Panc1 (cell line): Measurements from ENCODE around the gene BMPR2.

Experiments used
- POLR2AphosphoS5 ChIP-seq: IDR thresholded peaks from 2 replicates; pipeline ENCODE4 v1.6.1; 2012; ENCODE audit warnings: mild to moderate bottlenecking, low read depth, low read length, moderate library complexity
- TF ChIP-seq, protein P1 (sequence below): fragments of 450-650 bp; IDR thresholded peaks from 2 replicates; pipeline ENCODE4 v1.5.1; 2017; ENCODE audit warnings: mild to moderate bottlenecking
- TF ChIP-seq, protein P2 (sequence below), 2 experiments: IDR thresholded peaks; 2 replicates each; pipeline ENCODE4 v1.6.1; 2011 to 2012; ENCODE audit warnings: low read depth in 2 of 2, control low read depth in 1 of 2, low read length in 1 of 2, mild to moderate bottlenecking in 1 of 2, moderate library complexity in 1 of 2; ENCODE audit not compliant: insufficient read depth in 1 of 2

DNA sequence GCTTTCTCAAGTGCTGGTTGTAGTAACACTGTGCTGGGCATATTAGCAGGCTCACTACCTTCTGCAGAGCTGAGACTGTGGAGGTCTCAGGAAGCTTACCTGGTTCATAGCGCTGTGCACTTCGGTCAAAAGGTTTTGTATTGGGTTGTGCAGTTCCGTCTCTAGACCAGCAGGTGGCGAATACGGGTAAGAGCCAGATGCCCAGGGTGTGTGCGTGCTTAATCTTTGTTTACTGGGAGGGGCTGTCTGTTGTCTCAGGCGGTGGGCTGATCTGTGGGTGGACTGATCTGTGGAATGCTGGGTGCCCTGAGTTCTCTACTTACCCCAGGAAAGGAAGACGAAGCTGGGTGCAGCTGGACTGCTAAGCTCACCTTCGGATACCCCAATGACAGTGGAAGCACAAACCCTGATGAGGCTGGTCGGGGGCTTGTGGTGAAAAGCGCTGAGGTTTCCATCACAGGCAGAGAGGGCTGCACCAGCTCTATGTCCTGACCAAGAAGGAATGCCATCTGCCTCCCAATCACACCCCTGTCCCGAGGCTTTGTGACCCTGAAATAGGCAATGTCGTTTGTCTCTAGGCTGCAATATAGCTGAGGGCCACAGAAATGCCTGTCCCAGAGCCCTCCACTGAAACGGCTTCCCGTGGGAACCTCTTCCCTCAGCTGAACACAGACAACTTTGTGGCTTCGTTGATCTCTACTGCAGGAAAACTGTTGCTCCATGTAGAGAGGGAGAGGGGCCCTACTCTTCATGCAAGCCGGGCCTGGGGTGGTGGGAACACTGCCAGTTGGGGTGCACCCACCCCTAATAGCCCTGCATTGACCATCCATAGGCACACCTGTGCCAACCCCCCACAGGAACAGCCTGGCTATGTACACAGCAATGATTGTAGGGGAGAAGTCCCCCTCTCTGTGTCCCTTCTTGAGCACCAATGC, 212.8 kb downstream of the BMPR2 start:
- TF ChIP-seq, protein P1, sequence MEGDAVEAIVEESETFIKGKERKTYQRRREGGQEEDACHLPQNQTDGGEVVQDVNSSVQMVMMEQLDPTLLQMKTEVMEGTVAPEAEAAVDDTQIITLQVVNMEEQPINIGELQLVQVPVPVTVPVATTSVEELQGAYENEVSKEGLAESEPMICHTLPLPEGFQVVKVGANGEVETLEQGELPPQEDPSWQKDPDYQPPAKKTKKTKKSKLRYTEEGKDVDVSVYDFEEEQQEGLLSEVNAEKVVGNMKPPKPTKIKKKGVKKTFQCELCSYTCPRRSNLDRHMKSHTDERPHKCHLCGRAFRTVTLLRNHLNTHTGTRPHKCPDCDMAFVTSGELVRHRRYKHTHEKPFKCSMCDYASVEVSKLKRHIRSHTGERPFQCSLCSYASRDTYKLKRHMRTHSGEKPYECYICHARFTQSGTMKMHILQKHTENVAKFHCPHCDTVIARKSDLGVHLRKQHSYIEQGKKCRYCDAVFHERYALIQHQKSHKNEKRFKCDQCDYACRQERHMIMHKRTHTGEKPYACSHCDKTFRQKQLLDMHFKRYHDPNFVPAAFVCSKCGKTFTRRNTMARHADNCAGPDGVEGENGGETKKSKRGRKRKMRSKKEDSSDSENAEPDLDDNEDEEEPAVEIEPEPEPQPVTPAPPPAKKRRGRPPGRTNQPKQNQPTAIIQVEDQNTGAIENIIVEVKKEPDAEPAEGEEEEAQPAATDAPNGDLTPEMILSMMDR: peak; percentile 92
- TF ChIP-seq POLR2AphosphoS5: no peak
- TF ChIP-seq, protein P2, sequence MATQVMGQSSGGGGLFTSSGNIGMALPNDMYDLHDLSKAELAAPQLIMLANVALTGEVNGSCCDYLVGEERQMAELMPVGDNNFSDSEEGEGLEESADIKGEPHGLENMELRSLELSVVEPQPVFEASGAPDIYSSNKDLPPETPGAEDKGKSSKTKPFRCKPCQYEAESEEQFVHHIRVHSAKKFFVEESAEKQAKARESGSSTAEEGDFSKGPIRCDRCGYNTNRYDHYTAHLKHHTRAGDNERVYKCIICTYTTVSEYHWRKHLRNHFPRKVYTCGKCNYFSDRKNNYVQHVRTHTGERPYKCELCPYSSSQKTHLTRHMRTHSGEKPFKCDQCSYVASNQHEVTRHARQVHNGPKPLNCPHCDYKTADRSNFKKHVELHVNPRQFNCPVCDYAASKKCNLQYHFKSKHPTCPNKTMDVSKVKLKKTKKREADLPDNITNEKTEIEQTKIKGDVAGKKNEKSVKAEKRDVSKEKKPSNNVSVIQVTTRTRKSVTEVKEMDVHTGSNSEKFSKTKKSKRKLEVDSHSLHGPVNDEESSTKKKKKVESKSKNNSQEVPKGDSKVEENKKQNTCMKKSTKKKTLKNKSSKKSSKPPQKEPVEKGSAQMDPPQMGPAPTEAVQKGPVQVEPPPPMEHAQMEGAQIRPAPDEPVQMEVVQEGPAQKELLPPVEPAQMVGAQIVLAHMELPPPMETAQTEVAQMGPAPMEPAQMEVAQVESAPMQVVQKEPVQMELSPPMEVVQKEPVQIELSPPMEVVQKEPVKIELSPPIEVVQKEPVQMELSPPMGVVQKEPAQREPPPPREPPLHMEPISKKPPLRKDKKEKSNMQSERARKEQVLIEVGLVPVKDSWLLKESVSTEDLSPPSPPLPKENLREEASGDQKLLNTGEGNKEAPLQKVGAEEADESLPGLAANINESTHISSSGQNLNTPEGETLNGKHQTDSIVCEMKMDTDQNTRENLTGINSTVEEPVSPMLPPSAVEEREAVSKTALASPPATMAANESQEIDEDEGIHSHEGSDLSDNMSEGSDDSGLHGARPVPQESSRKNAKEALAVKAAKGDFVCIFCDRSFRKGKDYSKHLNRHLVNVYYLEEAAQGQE (IDR thresholded peaks at IDR 0.05; ENCODE audit: insufficient read depth in 1 of 2, low read depth in 2 of 2, low read length in 1 of 2): no peak
